Neural progenitor cell (in vitro differentiated cells): ENCODE results near the gene STEEP1.

Experiments
- EZH2 ChIP-seq: fragments of 200-600 bp; sonication (generic); IDR thresholded peaks from 2 replicates; pipeline ENCODE4 v1.6.1; 2017; ENCODE audit warnings: antibody characterized with exemption, mild to moderate bottlenecking, moderate library complexity
- EZH2phosphoT487 ChIP-seq: fragments of 200-600 bp; sonication (generic); IDR thresholded peaks from 2 replicates; pipeline ENCODE4 v1.6.1; 2017; ENCODE audit warnings: antibody characterized with exemption
- TF ChIP-seq, protein P1 (sequence below): fragments of 200-600 bp; sonication (generic); IDR thresholded peaks from 2 replicates; pipeline ENCODE4 v1.5.1; 2017; ENCODE audit warnings: antibody characterized with exemption, mild to moderate bottlenecking

- TF ChIP-seq EZH2 (no peak), EZH2phosphoT487 (no peak)
- TF ChIP-seq, protein P1, sequence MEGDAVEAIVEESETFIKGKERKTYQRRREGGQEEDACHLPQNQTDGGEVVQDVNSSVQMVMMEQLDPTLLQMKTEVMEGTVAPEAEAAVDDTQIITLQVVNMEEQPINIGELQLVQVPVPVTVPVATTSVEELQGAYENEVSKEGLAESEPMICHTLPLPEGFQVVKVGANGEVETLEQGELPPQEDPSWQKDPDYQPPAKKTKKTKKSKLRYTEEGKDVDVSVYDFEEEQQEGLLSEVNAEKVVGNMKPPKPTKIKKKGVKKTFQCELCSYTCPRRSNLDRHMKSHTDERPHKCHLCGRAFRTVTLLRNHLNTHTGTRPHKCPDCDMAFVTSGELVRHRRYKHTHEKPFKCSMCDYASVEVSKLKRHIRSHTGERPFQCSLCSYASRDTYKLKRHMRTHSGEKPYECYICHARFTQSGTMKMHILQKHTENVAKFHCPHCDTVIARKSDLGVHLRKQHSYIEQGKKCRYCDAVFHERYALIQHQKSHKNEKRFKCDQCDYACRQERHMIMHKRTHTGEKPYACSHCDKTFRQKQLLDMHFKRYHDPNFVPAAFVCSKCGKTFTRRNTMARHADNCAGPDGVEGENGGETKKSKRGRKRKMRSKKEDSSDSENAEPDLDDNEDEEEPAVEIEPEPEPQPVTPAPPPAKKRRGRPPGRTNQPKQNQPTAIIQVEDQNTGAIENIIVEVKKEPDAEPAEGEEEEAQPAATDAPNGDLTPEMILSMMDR = no peak
These were observed 68.0 kb downstream of the STEEP1 start for GRCh38 chrX:119497185-119497584.
